ENCODE measurements around the gene MAN2B2. TPM values are rescaled to one million over a fixed set of nuclear protein-coding genes. Genes with fewer than 3 reads are reported as not detected.

The MAN2B2 gene
- total and polyA plus RNA-seq, 2 of the 8 experiments (the other 6 are each of a cell fraction or from before 2014, with no cell fraction given), result 3.3 to 4.0 TPM

DNA sequence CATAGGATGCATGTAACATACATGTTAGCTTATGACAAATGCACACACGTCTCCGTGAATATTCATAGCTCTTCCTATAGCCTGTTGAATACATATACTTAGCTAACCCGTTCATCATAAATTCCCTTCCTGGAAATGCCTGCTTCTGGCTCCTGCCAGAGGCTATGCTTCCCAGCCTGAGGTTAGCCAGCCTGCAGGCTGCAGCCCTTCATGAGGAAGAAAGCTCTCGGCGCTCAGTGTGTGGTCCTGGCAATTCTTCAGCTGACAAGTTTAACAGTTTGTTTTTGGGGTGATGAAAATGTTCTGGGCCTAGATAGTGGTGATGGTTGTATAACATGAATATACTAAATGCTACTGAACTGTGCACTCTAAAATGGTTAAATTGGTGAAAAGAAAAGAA, 48.8 kb upstream of the MAN2B2 start (continued):
- TF ChIP-seq, protein P1, sequence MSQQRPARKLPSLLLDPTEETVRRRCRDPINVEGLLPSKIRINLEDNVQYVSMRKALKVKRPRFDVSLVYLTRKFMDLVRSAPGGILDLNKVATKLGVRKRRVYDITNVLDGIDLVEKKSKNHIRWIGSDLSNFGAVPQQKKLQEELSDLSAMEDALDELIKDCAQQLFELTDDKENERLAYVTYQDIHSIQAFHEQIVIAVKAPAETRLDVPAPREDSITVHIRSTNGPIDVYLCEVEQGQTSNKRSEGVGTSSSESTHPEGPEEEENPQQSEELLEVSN (IDR thresholded peaks at IDR 0.05), result no peak
- TF ChIP-seq, protein P2, sequence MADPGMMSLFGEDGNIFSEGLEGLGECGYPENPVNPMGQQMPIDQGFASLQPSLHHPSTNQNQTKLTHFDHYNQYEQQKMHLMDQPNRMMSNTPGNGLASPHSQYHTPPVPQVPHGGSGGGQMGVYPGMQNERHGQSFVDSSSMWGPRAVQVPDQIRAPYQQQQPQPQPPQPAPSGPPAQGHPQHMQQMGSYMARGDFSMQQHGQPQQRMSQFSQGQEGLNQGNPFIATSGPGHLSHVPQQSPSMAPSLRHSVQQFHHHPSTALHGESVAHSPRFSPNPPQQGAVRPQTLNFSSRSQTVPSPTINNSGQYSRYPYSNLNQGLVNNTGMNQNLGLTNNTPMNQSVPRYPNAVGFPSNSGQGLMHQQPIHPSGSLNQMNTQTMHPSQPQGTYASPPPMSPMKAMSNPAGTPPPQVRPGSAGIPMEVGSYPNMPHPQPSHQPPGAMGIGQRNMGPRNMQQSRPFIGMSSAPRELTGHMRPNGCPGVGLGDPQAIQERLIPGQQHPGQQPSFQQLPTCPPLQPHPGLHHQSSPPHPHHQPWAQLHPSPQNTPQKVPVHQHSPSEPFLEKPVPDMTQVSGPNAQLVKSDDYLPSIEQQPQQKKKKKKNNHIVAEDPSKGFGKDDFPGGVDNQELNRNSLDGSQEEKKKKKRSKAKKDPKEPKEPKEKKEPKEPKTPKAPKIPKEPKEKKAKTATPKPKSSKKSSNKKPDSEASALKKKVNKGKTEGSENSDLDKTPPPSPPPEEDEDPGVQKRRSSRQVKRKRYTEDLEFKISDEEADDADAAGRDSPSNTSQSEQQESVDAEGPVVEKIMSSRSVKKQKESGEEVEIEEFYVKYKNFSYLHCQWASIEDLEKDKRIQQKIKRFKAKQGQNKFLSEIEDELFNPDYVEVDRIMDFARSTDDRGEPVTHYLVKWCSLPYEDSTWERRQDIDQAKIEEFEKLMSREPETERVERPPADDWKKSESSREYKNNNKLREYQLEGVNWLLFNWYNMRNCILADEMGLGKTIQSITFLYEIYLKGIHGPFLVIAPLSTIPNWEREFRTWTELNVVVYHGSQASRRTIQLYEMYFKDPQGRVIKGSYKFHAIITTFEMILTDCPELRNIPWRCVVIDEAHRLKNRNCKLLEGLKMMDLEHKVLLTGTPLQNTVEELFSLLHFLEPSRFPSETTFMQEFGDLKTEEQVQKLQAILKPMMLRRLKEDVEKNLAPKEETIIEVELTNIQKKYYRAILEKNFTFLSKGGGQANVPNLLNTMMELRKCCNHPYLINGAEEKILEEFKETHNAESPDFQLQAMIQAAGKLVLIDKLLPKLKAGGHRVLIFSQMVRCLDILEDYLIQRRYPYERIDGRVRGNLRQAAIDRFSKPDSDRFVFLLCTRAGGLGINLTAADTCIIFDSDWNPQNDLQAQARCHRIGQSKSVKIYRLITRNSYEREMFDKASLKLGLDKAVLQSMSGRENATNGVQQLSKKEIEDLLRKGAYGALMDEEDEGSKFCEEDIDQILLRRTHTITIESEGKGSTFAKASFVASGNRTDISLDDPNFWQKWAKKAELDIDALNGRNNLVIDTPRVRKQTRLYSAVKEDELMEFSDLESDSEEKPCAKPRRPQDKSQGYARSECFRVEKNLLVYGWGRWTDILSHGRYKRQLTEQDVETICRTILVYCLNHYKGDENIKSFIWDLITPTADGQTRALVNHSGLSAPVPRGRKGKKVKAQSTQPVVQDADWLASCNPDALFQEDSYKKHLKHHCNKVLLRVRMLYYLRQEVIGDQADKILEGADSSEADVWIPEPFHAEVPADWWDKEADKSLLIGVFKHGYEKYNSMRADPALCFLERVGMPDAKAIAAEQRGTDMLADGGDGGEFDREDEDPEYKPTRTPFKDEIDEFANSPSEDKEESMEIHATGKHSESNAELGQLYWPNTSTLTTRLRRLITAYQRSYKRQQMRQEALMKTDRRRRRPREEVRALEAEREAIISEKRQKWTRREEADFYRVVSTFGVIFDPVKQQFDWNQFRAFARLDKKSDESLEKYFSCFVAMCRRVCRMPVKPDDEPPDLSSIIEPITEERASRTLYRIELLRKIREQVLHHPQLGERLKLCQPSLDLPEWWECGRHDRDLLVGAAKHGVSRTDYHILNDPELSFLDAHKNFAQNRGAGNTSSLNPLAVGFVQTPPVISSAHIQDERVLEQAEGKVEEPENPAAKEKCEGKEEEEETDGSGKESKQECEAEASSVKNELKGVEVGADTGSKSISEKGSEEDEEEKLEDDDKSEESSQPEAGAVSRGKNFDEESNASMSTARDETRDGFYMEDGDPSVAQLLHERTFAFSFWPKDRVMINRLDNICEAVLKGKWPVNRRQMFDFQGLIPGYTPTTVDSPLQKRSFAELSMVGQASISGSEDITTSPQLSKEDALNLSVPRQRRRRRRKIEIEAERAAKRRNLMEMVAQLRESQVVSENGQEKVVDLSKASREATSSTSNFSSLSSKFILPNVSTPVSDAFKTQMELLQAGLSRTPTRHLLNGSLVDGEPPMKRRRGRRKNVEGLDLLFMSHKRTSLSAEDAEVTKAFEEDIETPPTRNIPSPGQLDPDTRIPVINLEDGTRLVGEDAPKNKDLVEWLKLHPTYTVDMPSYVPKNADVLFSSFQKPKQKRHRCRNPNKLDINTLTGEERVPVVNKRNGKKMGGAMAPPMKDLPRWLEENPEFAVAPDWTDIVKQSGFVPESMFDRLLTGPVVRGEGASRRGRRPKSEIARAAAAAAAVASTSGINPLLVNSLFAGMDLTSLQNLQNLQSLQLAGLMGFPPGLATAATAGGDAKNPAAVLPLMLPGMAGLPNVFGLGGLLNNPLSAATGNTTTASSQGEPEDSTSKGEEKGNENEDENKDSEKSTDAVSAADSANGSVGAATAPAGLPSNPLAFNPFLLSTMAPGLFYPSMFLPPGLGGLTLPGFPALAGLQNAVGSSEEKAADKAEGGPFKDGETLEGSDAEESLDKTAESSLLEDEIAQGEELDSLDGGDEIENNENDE (IDR thresholded peaks at IDR 0.05; ENCODE audit: insufficient replicate concordance, low read length), result no peak
- no peak for TF ChIP-seq RFX5 (IDR thresholded peaks at IDR 0.05; ENCODE audit: borderline replicate concordance, low read depth, low read length)

All from H1 (cell line).